Trophoblast cell (in vitro differentiated cells and primary cell): Measurements from ENCODE around the gene TWSG1.
A peak's percentile ranks its signal among the peaks of the same experiment; 100 is the strongest.

ENCODE experiments used
- DNase-seq, 2 donors: peaks; one replicate each; pipeline ENCODE4 v3.0.0-alpha.2; 2016
- H2AFZ ChIP-seq: 2 replicates; pipeline ENCODE4 v1.6.1; 2013; ENCODE audit warnings: low read length, moderate library complexity, mild to moderate bottlenecking; ENCODE audit not compliant: insufficient read depth, poor library complexity
- H2AK5ac ChIP-seq: 2 replicates; pipeline ENCODE4 v1.6.1; 2013; ENCODE audit warnings: mild to moderate bottlenecking, low read length
- H2BK120ac ChIP-seq: 2 replicates; pipeline ENCODE4 v1.6.1; 2013; ENCODE audit warnings: low read length, mild to moderate bottlenecking, moderate library complexity; ENCODE audit not compliant: insufficient read depth, poor library complexity
- H2BK12ac ChIP-seq: 2 replicates; pipeline ENCODE4 v1.6.1; 2013; ENCODE audit warnings: mild to moderate bottlenecking, low read length, moderate library complexity
- H2BK5ac ChIP-seq: 2 replicates; pipeline ENCODE4 v1.6.1; 2013; ENCODE audit warnings: low read length, low read depth, moderate library complexity, mild to moderate bottlenecking; ENCODE audit not compliant: poor library complexity
- H3K14ac ChIP-seq: 2 replicates; pipeline ENCODE4 v1.6.1; 2013; ENCODE audit warnings: mild to moderate bottlenecking, low read length
- H3K18ac ChIP-seq: 2 replicates; pipeline ENCODE4 v1.6.1; 2013; ENCODE audit warnings: mild to moderate bottlenecking, low read length
- H3K23ac ChIP-seq: 2 replicates; pipeline ENCODE4 v1.6.1; 2013; ENCODE audit warnings: low read length
- H3K27ac ChIP-seq: 2 replicates; pipeline ENCODE4 v1.5.1; 2013; ENCODE audit warnings: low read depth, mild to moderate bottlenecking, inconsistent platforms, low read length, moderate library complexity
- H3K27me3 ChIP-seq: 2 replicates; pipeline ENCODE4 v1.6.1; 2013; ENCODE audit warnings: inconsistent platforms, mild to moderate bottlenecking, low read length, moderate library complexity; ENCODE audit not compliant: insufficient read depth
- H3K36me3 ChIP-seq, 2 experiments: 1 replicate in 1 of 2; 2 replicates in 1 of 2; pipeline ENCODE4 v1.6.1; 2013; ENCODE audit warnings: low read length in 2 of 2, mild to moderate bottlenecking in 2 of 2, moderate library complexity in 1 of 2; ENCODE audit not compliant: insufficient read depth in 2 of 2, control insufficient read depth in 1 of 2
- H3K4ac ChIP-seq: 2 replicates; pipeline ENCODE4 v1.6.1; 2013; ENCODE audit warnings: low read depth, mild to moderate bottlenecking, low read length, moderate library complexity
- H3K4me1 ChIP-seq, 2 experiments: 1 replicate in 1 of 2; 2 replicates in 1 of 2; pipeline ENCODE4 v1.6.1; 2013; ENCODE audit warnings: low read length in 2 of 2, mild to moderate bottlenecking in 2 of 2, moderate library complexity in 1 of 2; ENCODE audit not compliant: insufficient read depth in 2 of 2, control insufficient read depth in 1 of 2
- H3K4me2 ChIP-seq: 2 replicates; pipeline ENCODE4 v1.6.1; 2013; ENCODE audit warnings: inconsistent platforms, mild to moderate bottlenecking, low read length, moderate library complexity
- H3K4me3 ChIP-seq: 2 replicates; pipeline ENCODE4 v1.5.1; 2013; ENCODE audit warnings: mild to moderate bottlenecking, low read depth, low read length, inconsistent platforms
- H3K79me1 ChIP-seq: one replicate; pipeline ENCODE4 v1.6.1; 2013; ENCODE audit warnings: low read length
- H3K79me2 ChIP-seq: 2 replicates; pipeline ENCODE4 v1.6.1; 2013; ENCODE audit warnings: low read length, mild to moderate bottlenecking; ENCODE audit not compliant: control insufficient read depth, insufficient read depth, poor library complexity
- H3K9ac ChIP-seq: 2 replicates; pipeline ENCODE4 v1.6.1; 2013; ENCODE audit warnings: mild to moderate bottlenecking, low read length
- H3K9me3 ChIP-seq: 2 replicates; pipeline ENCODE4 v1.6.1; 2013; ENCODE audit warnings: low read depth, mild to moderate bottlenecking, control low read depth, inconsistent platforms, low read length; ENCODE audit not compliant: insufficient read depth
- H4K12ac ChIP-seq: 2 replicates; pipeline ENCODE4 v1.6.1; 2013; ENCODE audit warnings: low read depth, mild to moderate bottlenecking, low read length, moderate library complexity
- H4K8ac ChIP-seq: 2 replicates; pipeline ENCODE4 v1.6.1; 2013; ENCODE audit warnings: low read depth, mild to moderate bottlenecking, low read length, moderate library complexity
- H4K91ac ChIP-seq: one replicate; pipeline ENCODE4 v1.6.1; 2013; ENCODE audit warnings: low read depth, mild to moderate bottlenecking, low read length, moderate library complexity
- WGBS: extraction: QIAGEN DNeasy Blood & Tissue Kit; methylation state at CpG from one replicate; pipeline ENCODE4 v1.1.7; 2013; ENCODE audit warnings: missing lambda C conversion rate; ENCODE audit not compliant: insufficient read length, insufficient coverage; ENCODE audit errors: extremely low coverage; 5-methylcytosine and 5-hydroxymethylcytosine counted together

The TWSG1 gene

DNA sequence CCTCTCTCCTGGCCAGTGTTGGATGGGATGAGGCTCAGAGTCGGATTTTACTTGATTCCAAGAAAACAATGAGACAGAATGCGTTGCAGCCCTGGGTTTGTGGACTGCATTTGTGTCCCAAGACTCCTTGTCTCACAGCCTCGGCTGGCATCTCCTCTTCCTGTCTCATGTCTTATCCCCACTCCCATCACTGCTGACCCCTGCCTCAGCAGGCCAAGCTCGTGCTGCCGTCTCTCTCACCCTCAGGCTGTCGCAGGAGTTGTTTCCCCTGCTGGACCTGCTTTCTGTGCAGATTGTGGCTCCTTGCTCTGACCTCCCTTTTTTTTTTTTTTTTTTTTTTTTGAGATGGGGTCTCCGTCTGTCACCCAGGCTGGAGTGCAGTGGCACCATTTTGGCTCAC, 70.6 kb downstream of the TWSG1 start:
- peak overlapping the region; percentile 91 for H2BK120ac ChIP-seq
- H3K18ac ChIP-seq: peak overlapping the region; percentile 76
- peaks cover 3% of the 10 kb centered on the region for H3K9me3 ChIP-seq
- peak overlapping the region; percentile 6 for H4K12ac ChIP-seq
- no peaks in the 10 kb centered on the region for H3K36me3 ChIP-seq
- H3K4me1 ChIP-seq: peaks cover 17 to 19% of the 10 kb centered on the region in 2 experiments
- H3K79me1 ChIP-seq: peaks cover 14% of the 10 kb centered on the region
- whole genome bisulfite sequencing: no CpG with 5 or more reads among the region's 7 CpGs
- H3K27ac ChIP-seq: peak overlapping the region; percentile 95
- H3K4ac ChIP-seq: no peak overlapping the region
- no peaks in the 10 kb centered on the region for H3K27me3 ChIP-seq
- H2BK5ac ChIP-seq: peak overlapping the region; percentile 90
- H3K4me3 ChIP-seq: no peak overlapping the region
- peak overlapping the region; percentile 75 for H2BK12ac ChIP-seq
- no peak overlapping the region for H2AFZ ChIP-seq
- peak overlapping the region; percentile 83 for H4K8ac ChIP-seq
- H3K9ac ChIP-seq: no peak overlapping the region
- no peak overlapping the region for H3K23ac ChIP-seq
- peaks cover 2% of the 10 kb centered on the region for H3K79me2 ChIP-seq
- H3K4me2 ChIP-seq: no peak overlapping the region
- no peak for DNase-seq
- H4K91ac ChIP-seq: peak overlapping the region; percentile 79
- no peak overlapping the region for H2AK5ac ChIP-seq
- H3K14ac ChIP-seq: peak overlapping the region; percentile 29

DNA sequence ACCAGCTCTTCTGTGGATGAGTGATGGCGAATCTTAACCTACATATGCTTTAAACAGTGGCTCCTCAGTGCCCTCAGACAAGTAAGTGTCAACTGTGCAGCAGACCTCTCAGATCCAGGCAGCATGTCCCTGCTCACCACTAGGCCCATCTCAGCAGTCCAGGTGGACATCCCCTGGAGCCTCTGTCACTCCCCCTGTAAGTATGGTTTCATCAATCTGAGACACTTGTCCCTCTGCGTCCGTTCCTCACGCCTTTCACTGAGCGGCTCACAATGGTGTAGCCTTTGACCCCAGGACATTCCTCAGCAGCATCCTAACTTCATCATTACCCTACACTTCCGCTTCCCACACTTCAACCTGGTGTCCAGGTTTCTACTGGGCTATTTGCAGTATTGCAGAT, 71.4 kb downstream of the TWSG1 start:
- H3K79me2 ChIP-seq: peaks cover 2% of the 10 kb centered on the region
- H2BK5ac ChIP-seq: no peak overlapping the region
- H3K4me1 ChIP-seq: peaks cover 17 to 19% of the 10 kb centered on the region in 2 experiments
- DNase-seq: no peak
- H3K4ac ChIP-seq: no peak overlapping the region
- WGBS: no CpG with 5 or more reads among the region's 6 CpGs
- no peak overlapping the region for H2BK120ac ChIP-seq
- peaks cover 5% of the 10 kb centered on the region for H3K9me3 ChIP-seq
- H3K18ac ChIP-seq: no peak overlapping the region
- no peak overlapping the region for H3K23ac ChIP-seq
- H2AK5ac ChIP-seq: no peak overlapping the region
- no peak overlapping the region for H3K4me2 ChIP-seq
- H2BK12ac ChIP-seq: peak overlapping the region; percentile 9
- H4K8ac ChIP-seq: no peak overlapping the region
- H3K36me3 ChIP-seq: no peaks in the 10 kb centered on the region
- no peaks in the 10 kb centered on the region for H3K27me3 ChIP-seq
- H4K12ac ChIP-seq: no peak overlapping the region
- H4K91ac ChIP-seq: no peak overlapping the region
- H3K9ac ChIP-seq: no peak overlapping the region
- no peak overlapping the region for H3K4me3 ChIP-seq
- no peak overlapping the region for H2AFZ ChIP-seq
- H3K27ac ChIP-seq: no peak overlapping the region
- H3K79me1 ChIP-seq: peaks cover 14% of the 10 kb centered on the region
- peak overlapping the region; percentile 16 for H3K14ac ChIP-seq

DNA sequence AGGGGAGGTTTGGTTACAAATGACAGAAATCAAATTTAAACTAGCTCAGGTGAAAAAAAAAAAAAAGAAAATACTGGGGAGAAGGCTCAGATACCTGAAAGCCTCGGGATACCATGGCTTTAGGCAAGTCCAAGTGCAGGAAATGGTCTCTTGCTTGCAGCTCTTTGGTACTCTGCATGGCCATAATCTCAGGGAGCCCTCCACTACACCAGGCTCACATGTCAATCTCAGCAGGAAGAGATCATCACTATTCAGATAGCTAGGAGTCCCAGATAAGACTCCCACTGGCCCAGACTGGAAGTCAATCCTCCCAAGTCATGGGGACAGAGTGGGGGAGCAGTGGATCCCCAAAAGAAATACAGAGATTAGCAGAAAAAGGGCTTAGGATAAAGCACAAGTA, 75.9 kb downstream of the TWSG1 start:
- Histone ChIP-seq H3K14ac (no peak overlapping the region), H2BK5ac (no peak overlapping the region), H3K18ac (no peak overlapping the region), H2BK120ac (no peak overlapping the region), H2AK5ac (no peak overlapping the region), H3K79me1 (peaks cover 2% of the 10 kb centered on the region), H4K12ac (no peak overlapping the region), H2BK12ac (no peak overlapping the region), H3K79me2 (no peaks in the 10 kb centered on the region), H2AFZ (no peak overlapping the region), H3K36me3 (no peaks in the 10 kb centered on the region), H3K4ac (no peak overlapping the region), H4K91ac (no peak overlapping the region), H3K23ac (no peak overlapping the region), H3K9me3 (peaks cover 5% of the 10 kb centered on the region), H3K4me1 (peaks cover 5 to 7% of the 10 kb centered on the region in 2 experiments), H3K4me2 (no peak overlapping the region), H3K9ac (no peak overlapping the region), H3K27ac (no peak overlapping the region), H4K8ac (no peak overlapping the region), H3K27me3 (no peaks in the 10 kb centered on the region), H3K4me3 (no peak overlapping the region)
- DNase-seq: no peak
- no CpG with 5 or more reads among the region's 1 CpG for WGBS

DNA sequence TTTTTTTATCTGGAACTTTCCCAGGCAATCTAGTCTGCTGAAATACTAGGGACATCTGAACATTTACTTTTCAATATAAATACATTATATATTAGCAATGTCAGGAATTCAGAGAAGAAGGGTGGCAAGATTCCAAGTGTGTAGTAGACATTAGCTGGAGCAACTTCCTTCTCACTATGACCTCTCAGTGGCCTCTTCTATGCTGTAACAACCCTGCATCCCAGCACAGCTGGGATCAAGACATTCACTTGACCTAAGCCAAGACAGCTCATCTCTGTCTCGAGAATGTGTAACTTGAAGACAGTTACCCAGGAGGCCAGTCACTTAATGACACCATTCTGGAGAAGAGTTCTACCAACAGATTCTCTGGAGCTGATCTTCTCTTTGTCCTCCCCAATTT, 79.0 kb downstream of the TWSG1 start:
- H3K36me3 ChIP-seq: no peaks in the 10 kb centered on the region
- no peak overlapping the region for H3K14ac ChIP-seq
- H3K18ac ChIP-seq: no peak overlapping the region
- H4K91ac ChIP-seq: no peak overlapping the region
- no peak overlapping the region for H4K8ac ChIP-seq
- no peak overlapping the region for H2BK120ac ChIP-seq
- H3K4ac ChIP-seq: no peak overlapping the region
- H3K27ac ChIP-seq: no peak overlapping the region
- no peak overlapping the region for H3K4me2 ChIP-seq
- H3K79me2 ChIP-seq: no peaks in the 10 kb centered on the region
- H3K27me3 ChIP-seq: no peaks in the 10 kb centered on the region
- peaks cover 5% of the 10 kb centered on the region for H3K9me3 ChIP-seq
- H2BK5ac ChIP-seq: no peak overlapping the region
- no peaks in the 10 kb centered on the region for H3K4me1 ChIP-seq
- WGBS: no CpG with 5 or more reads among the region's 1 CpG
- no peak overlapping the region for H3K23ac ChIP-seq
- H4K12ac ChIP-seq: no peak overlapping the region
- no peak overlapping the region for H2AFZ ChIP-seq
- no peak for DNase-seq
- H3K9ac ChIP-seq: no peak overlapping the region
- H3K4me3 ChIP-seq: no peak overlapping the region
- H2AK5ac ChIP-seq: no peak overlapping the region
- H3K79me1 ChIP-seq: no peaks in the 10 kb centered on the region
- no peak overlapping the region for H2BK12ac ChIP-seq
